Smooth muscle cell (in vitro differentiated cells): ENCODE data around the gene AKR7A2. TPM values are rescaled to one million over a fixed set of nuclear protein-coding genes. Genes with fewer than 3 reads are reported as not detected.

Source experiments
- DNase-seq: peaks from one replicate; lab custom pipeline; 2025; ENCODE audit not compliant: unreplicated experiment; lab: John Stamatoyannopoulos, UW
- H2AFZ ChIP-seq: fragments of 200-600 bp; sonication (generic); 2 replicates; pipeline ENCODE4 v1.6.0; 2016; ENCODE audit warnings: antibody characterized with exemption, low read depth, mild to moderate bottlenecking
- H3F3A ChIP-seq: fragments of 200-600 bp; sonication (generic); 2 replicates; pipeline ENCODE4 v1.6.0; 2017; ENCODE audit warnings: antibody characterized with exemption, low read depth
- H3K27ac ChIP-seq: fragments of 200-600 bp; sonication (generic); 2 replicates; pipeline ENCODE4 v1.5.1; 2016; ENCODE audit warnings: low read depth, mild to moderate bottlenecking
- H3K27me3 ChIP-seq: fragments of 200-600 bp; sonication (generic); 2 replicates; pipeline ENCODE4 v1.6.1; 2016; ENCODE audit warnings: low read depth, mild to moderate bottlenecking
- H3K36me3 ChIP-seq: fragments of 200-600 bp; sonication (generic); 2 replicates; pipeline ENCODE4 v1.5.1; 2016; ENCODE audit warnings: low read depth
- H3K4me1 ChIP-seq: fragments of 200-600 bp; sonication (generic); 2 replicates; pipeline ENCODE4 v1.5.1; 2016; ENCODE audit warnings: low read depth
- H3K4me2 ChIP-seq: fragments of 200-600 bp; sonication (generic); 2 replicates; pipeline ENCODE4 v1.6.0; 2016; ENCODE audit warnings: mild to moderate bottlenecking
- H3K4me3 ChIP-seq: fragments of 200-600 bp; sonication (generic); 2 replicates; pipeline ENCODE4 v1.5.1; 2016; ENCODE audit warnings: mild to moderate bottlenecking
- H3K79me2 ChIP-seq: fragments of 200-600 bp; sonication (generic); 2 replicates; pipeline ENCODE4 v1.6.0; 2016; ENCODE audit warnings: low read depth, mild to moderate bottlenecking
- H3K9ac ChIP-seq: fragments of 200-600 bp; sonication (generic); 2 replicates; pipeline ENCODE4 v1.6.0; 2016; ENCODE audit warnings: low read depth
- H3K9me3 ChIP-seq: fragments of 200-600 bp; sonication (generic); replicated peaks from 2 replicates; pipeline ENCODE4 v1.5.1; 2016; ENCODE audit warnings: low read depth
- H4K20me1 ChIP-seq: fragments of 200-600 bp; sonication (generic); 2 replicates; pipeline ENCODE4 v1.6.0; 2016; ENCODE audit warnings: low read depth
- CTCF ChIP-seq: fragments of 200-600 bp; sonication (generic); IDR thresholded peaks from 2 replicates; pipeline ENCODE4 v1.5.1; 2017; ENCODE audit warnings: borderline replicate concordance, mild to moderate bottlenecking, antibody characterized with exemption; ENCODE audit not compliant: insufficient read depth, poor library complexity, severe bottlenecking
- WGBS: methylation state at CpG from one replicate; pipeline ENCODE4 v1.1.7; 2016; ENCODE audit warnings: low lambda C conversion rate; 5-methylcytosine and 5-hydroxymethylcytosine counted together
- polyA plus RNA-seq: library from polyadenylated mRNA; unstranded; fragments of >200 nt; fragmentation: Nextera tagmentation; extraction: Ambion mirVana; gene quantifications from 2 replicates; pipeline ENCODE4 v1.2.1, GENCODE V29; 2016
- total RNA-seq: library from RNA; depleted of rRNA; stranded (reverse); fragments of >200 nt; gene quantifications from 2 replicates; pipeline ENCODE4 v1.2.3, GENCODE V29; 2014

The AKR7A2 gene
- total and polyA plus RNA-seq, 2 experiments from 2014 or later, result 67.5 to 86.4 TPM

- no peak overlapping the region for H3K9ac ChIP-seq
- no peak overlapping the region for H3K4me2 ChIP-seq
- peaks cover 64% of the 10 kb centered on the region for H4K20me1 ChIP-seq
- no peak overlapping the region for H3K27ac ChIP-seq
- no peak overlapping the region for H3K4me3 ChIP-seq
- DNase-seq, result no peak
- no peaks in the 10 kb centered on the region for H3K4me1 ChIP-seq
- H3F3A ChIP-seq, result no peaks in the 10 kb centered on the region
- 89% methylated on average over 11 of the region's 12 CpGs for WGBS
- no peak overlapping the region for H2AFZ ChIP-seq
- no peaks in the 10 kb centered on the region for H3K36me3 ChIP-seq
- no peaks in the 10 kb centered on the region for H3K27me3 ChIP-seq
- peak; percentile 71 for TF ChIP-seq CTCF
- H3K9me3 ChIP-seq, result no peaks in the 10 kb centered on the region
- H3K79me2 ChIP-seq, result no peaks in the 10 kb centered on the region
Measured at GRCh38 chr1:19344372-19344810, 32.4 kb upstream of the AKR7A2 start.

- Histone ChIP-seq H3K4me3 (no peak overlapping the region), H4K20me1 (peaks cover 61% of the 10 kb centered on the region), H2AFZ (no peak overlapping the region), H3K4me1 (no peaks in the 10 kb centered on the region), H3K27me3 (no peaks in the 10 kb centered on the region), H3K9ac (no peak overlapping the region), H3K4me2 (no peak overlapping the region), H3F3A (no peaks in the 10 kb centered on the region), H3K27ac (no peak overlapping the region), H3K79me2 (no peaks in the 10 kb centered on the region), H3K36me3 (no peaks in the 10 kb centered on the region), H3K9me3 (no peaks in the 10 kb centered on the region)
- DNase-seq, result no peak
- 97% methylated on average over 20 of the region's 20 CpGs for WGBS
- TF ChIP-seq CTCF, result no peak
Measured at GRCh38 chr1:19343617-19344350, 31.8 kb upstream of the AKR7A2 start.

GRCh38 chr1:19342894-19343616, 31.1 kb upstream of the AKR7A2 start:
- Histone ChIP-seq H3K9me3 (no peaks in the 10 kb centered on the region), H3K9ac (no peak overlapping the region), H3K27me3 (no peaks in the 10 kb centered on the region), H3K79me2 (no peaks in the 10 kb centered on the region), H3K27ac (no peak overlapping the region), H2AFZ (no peak overlapping the region), H4K20me1 (peaks cover 57% of the 10 kb centered on the region), H3F3A (no peaks in the 10 kb centered on the region), H3K4me3 (no peak overlapping the region), H3K4me1 (no peaks in the 10 kb centered on the region), H3K4me2 (no peak overlapping the region), H3K36me3 (no peaks in the 10 kb centered on the region)
- TF ChIP-seq CTCF, result no peak
- 96% methylated on average over 32 of the region's 33 CpGs for WGBS
- DNase-seq, result no peak
